ENCODE measurements around the gene WNT3A.

Gene WNT3A

GRCh38 chr1:228108055-228108690, 101.4 kb downstream of the WNT3A start:
- no peak for DNase-seq (ENCODE audit: low read depth)

GRCh38 chr1:228108742-228109072, 101.9 kb downstream of the WNT3A start:
- TF ChIP-seq CTCF (IDR thresholded peaks at IDR 0.05; ENCODE audit: low read depth, low read length) (no peak), MAX (IDR thresholded peaks at IDR 0.05; ENCODE audit: low read depth, low read length) (no peak), MYC (IDR thresholded peaks at IDR 0.05; ENCODE audit: low read depth, low read length) (no peak), POLR2A (IDR thresholded peaks at IDR 0.05; ENCODE audit: extremely low read depth, insufficient read length) (no peak)
- peak overlapping the region; percentile 95 for H3K4me3 ChIP-seq (ENCODE audit: low read depth, low read length)

More at GRCh38 chr1:228108055-228108690, 101.4 kb downstream of the WNT3A start:
- peak overlapping the region; percentile 95 for H3K4me3 ChIP-seq (ENCODE audit: low read depth, low read length)
- TF ChIP-seq CTCF (IDR thresholded peaks at IDR 0.05; ENCODE audit: low read depth, low read length) (no peak), MYC (IDR thresholded peaks at IDR 0.05; ENCODE audit: low read depth, low read length) (no peak), MAX (IDR thresholded peaks at IDR 0.05; ENCODE audit: low read depth, low read length) (no peak), POLR2A (IDR thresholded peaks at IDR 0.05; ENCODE audit: extremely low read depth, insufficient read length) (no peak)

GRCh38 chr1:228109073-228109961, 102.5 kb downstream of the WNT3A start, which contains the start of gene MRPL55:
MRPL55 (minus strand) TSS chr1:228109299; CDS start chr1:228108260, 1,039 bp downstream.
- H3K4me3 ChIP-seq (ENCODE audit: low read depth, low read length), result peak within 1 kb of the TSS; percentile 95
- TF ChIP-seq CTCF (IDR thresholded peaks at IDR 0.05; ENCODE audit: low read depth, low read length), result no peak
- TF ChIP-seq MYC (IDR thresholded peaks at IDR 0.05; ENCODE audit: low read depth, low read length), result no peak
- no peak for TF ChIP-seq MAX (IDR thresholded peaks at IDR 0.05; ENCODE audit: low read depth, low read length)
- TF ChIP-seq POLR2A (IDR thresholded peaks at IDR 0.05; ENCODE audit: extremely low read depth, insufficient read length), result peak; percentile 98
- peak; percentile 95 for DNase-seq (ENCODE audit: low read depth)

More at GRCh38 chr1:228108742-228109072, 101.9 kb downstream of the WNT3A start:
- DNase-seq (ENCODE audit: low read depth), result no peak

GRCh38 chr1:228109962-228110488, 103.2 kb downstream of the WNT3A start:
- DNase-seq (ENCODE audit: low read depth), result no peak
- TF ChIP-seq MYC (IDR thresholded peaks at IDR 0.05; ENCODE audit: low read depth, low read length) (no peak), CTCF (IDR thresholded peaks at IDR 0.05; ENCODE audit: low read depth, low read length) (no peak), MAX (IDR thresholded peaks at IDR 0.05; ENCODE audit: low read depth, low read length) (no peak)
- H3K4me3 ChIP-seq (ENCODE audit: low read depth, low read length), result peak overlapping the region; percentile 95

GRCh38 chr1:228110556-228110955, 103.8 kb downstream of the WNT3A start:
- no peak for TF ChIP-seq CTCF (IDR thresholded peaks at IDR 0.05; ENCODE audit: low read depth, low read length)
- TF ChIP-seq MYC (IDR thresholded peaks at IDR 0.05; ENCODE audit: low read depth, low read length), result no peak
- no peak for TF ChIP-seq POLR2A (IDR thresholded peaks at IDR 0.05; ENCODE audit: extremely low read depth, insufficient read length)
- TF ChIP-seq MAX (IDR thresholded peaks at IDR 0.05; ENCODE audit: low read depth, low read length), result no peak
- no peak for DNase-seq (ENCODE audit: low read depth)
- no peak overlapping the region for H3K4me3 ChIP-seq (ENCODE audit: low read depth, low read length)

Data from NB4 (cell line).